ENCODE measurements around the gene KLF13. TPM values are rescaled to one million over a fixed set of nuclear protein-coding genes. Genes with fewer than 3 reads are reported as not detected.

The KLF13 gene
- total RNA-seq, 8 experiments from 2014 or later = 28.5 to 64.2 (median 42.6) TPM

GRCh38 chr15:31293655-31294054 lies 33.0 kb upstream of the KLF13 start:
- no peak for ATAC-seq (replicated peaks in 6 of 8)
- H3K4me1 ChIP-seq (replicated peaks in 1 of 2) = peaks cover 15 to 21% of the 10 kb centered on the region in 2 donors
- H3K4me3 ChIP-seq = no peak overlapping the region
- 43 to 100% (median 90%) methylated on average over 1 to 3 of the region's 3 CpGs; no CpG with 5 or more reads in 1 of the 10 experiments for WGBS, 10 experiments
- in situ Hi-C loops (cut with MboI; ENCODE audit: low pct_unique_long_range_greater_than_20kb in 2 of 9, low sequenced_read_pairs in 9 of 9, unreplicated experiment in 9 of 9) = no loop called here
- no peak overlapping the region for H3K27ac ChIP-seq

GRCh38 chr15:31294067-31294466 lies 32.6 kb upstream of the KLF13 start:
- in situ Hi-C loops (cut with MboI; ENCODE audit: low pct_unique_long_range_greater_than_20kb in 2 of 9, low sequenced_read_pairs in 9 of 9, unreplicated experiment in 9 of 9) = no loop called here
- H3K4me1 ChIP-seq (replicated peaks in 1 of 2) = peaks cover 16 to 21% of the 10 kb centered on the region in 2 donors
- WGBS, 10 experiments = 25 to 100% (median 100%) methylated on average over 1 to 2 of the region's 2 CpGs; no CpG with 5 or more reads in 2 of the 10 experiments
- H3K27ac ChIP-seq = no peak overlapping the region
- ATAC-seq (replicated peaks in 6 of 8) = no peak
- H3K4me3 ChIP-seq = no peak overlapping the region

- in situ Hi-C loops (cut with MboI; ENCODE audit: low pct_unique_long_range_greater_than_20kb in 2 of 9, low sequenced_read_pairs in 9 of 9, unreplicated experiment in 9 of 9) = no loop called here
- peaks cover 16 to 21% of the 10 kb centered on the region in 2 donors for H3K4me1 ChIP-seq (replicated peaks in 1 of 2)
- no peak overlapping the region for H3K27ac ChIP-seq
- ATAC-seq (replicated peaks in 6 of 8) = peak; percentile 14 to 75 (median 52)
- WGBS, 10 experiments = 0 to 43% (median 11%) methylated on average over 2 to 7 of the region's 8 CpGs; no CpG with 5 or more reads in 4 of the 10 experiments
- no peak overlapping the region for H3K4me3 ChIP-seq
Observed at GRCh38 chr15:31295658-31296057, 31.0 kb upstream of the KLF13 start.

- peaks cover 19 to 23% of the 10 kb centered on the region in 2 donors for H3K4me1 ChIP-seq (replicated peaks in 1 of 2)
- H3K27ac ChIP-seq = no peak overlapping the region
- ATAC-seq (replicated peaks in 6 of 8) = peak in 3 of 8 experiments; percentile 58 to 64 (median 61)
- no peak overlapping the region for H3K4me3 ChIP-seq
- in situ Hi-C loops (cut with MboI; ENCODE audit: low pct_unique_long_range_greater_than_20kb in 2 of 9, low sequenced_read_pairs in 9 of 9, unreplicated experiment in 9 of 9) = no loop called here
- 0 to 100% (median 71%) methylated on average over 2 to 3 of the region's 3 CpGs for WGBS, 10 experiments
Observed at GRCh38 chr15:31296219-31296645, 30.4 kb upstream of the KLF13 start.

GRCh38 chr15:31296646-31297574 lies 29.7 kb upstream of the KLF13 start:
- WGBS, 10 experiments = 0 to 100% (median 80%) methylated on average over 1 to 5 of the region's 13 CpGs; no CpG with 5 or more reads in 3 of the 10 experiments
- in situ Hi-C loops (cut with MboI; ENCODE audit: low pct_unique_long_range_greater_than_20kb in 2 of 9, low sequenced_read_pairs in 9 of 9, unreplicated experiment in 9 of 9) = no loop called here
- Histone ChIP-seq H3K4me1 (replicated peaks in 1 of 2) (peaks cover 26 to 28% of the 10 kb centered on the region in 2 donors), H3K27ac (no peak overlapping the region), H3K4me3 (no peak overlapping the region)
- ATAC-seq (replicated peaks in 6 of 8) = peak in 3 of 8 experiments; percentile 22 to 53 (median 30)

- 80 to 100% (median 94%) methylated on average over 1 to 6 of the region's 14 CpGs; no CpG with 5 or more reads in 3 of the 10 experiments for WGBS, 10 experiments
- ATAC-seq (replicated peaks in 6 of 8) = no peak
- Histone ChIP-seq H3K27ac (no peak overlapping the region), H3K4me1 (replicated peaks in 1 of 2) (peaks cover 24 to 32% of the 10 kb centered on the region in 2 donors), H3K4me3 (no peak overlapping the region)
- in situ Hi-C loops (cut with MboI; ENCODE audit: low pct_unique_long_range_greater_than_20kb in 2 of 9, low sequenced_read_pairs in 9 of 9, unreplicated experiment in 9 of 9) = no loop called here
Observed at GRCh38 chr15:31297575-31298456, 28.8 kb upstream of the KLF13 start.

- 40 to 100% (median 94%) methylated on average over 1 to 3 of the region's 11 CpGs; no CpG with 5 or more reads in 7 of the 10 experiments for WGBS, 10 experiments
Observed at GRCh38 chr15:31298707-31299172, 27.9 kb upstream of the KLF13 start.

GRCh38 chr15:31300208-31300661 lies 26.4 kb upstream of the KLF13 start:
- Histone ChIP-seq H3K4me3 (no peak overlapping the region), H3K4me1 (replicated peaks in 1 of 2) (peaks cover 46 to 48% of the 10 kb centered on the region in 2 donors), H3K27ac (no peak overlapping the region)
- in situ Hi-C loops (cut with MboI; ENCODE audit: low pct_unique_long_range_greater_than_20kb in 2 of 9, low sequenced_read_pairs in 9 of 9, unreplicated experiment in 9 of 9) = loop anchor here in 1 of 9 experiments (25.0 kb wide), 1 partner anchor 88 kb away; no protein-coding TSS in a partner anchor
- ATAC-seq (replicated peaks in 6 of 8) = peak in 4 of 8 experiments; percentile 7 to 40 (median 20)
- WGBS, 10 experiments = 67 to 100% (median 100%) methylated on average over 1 to 2 of the region's 10 CpGs; no CpG with 5 or more reads in 7 of the 10 experiments

More at GRCh38 chr15:31298707-31299172, 27.9 kb upstream of the KLF13 start:
- in situ Hi-C loops (cut with MboI; ENCODE audit: low pct_unique_long_range_greater_than_20kb in 2 of 9, low sequenced_read_pairs in 9 of 9, unreplicated experiment in 9 of 9) = no loop called here
- ATAC-seq (replicated peaks in 6 of 8) = no peak
- Histone ChIP-seq H3K27ac (no peak overlapping the region), H3K4me1 (replicated peaks in 1 of 2) (peaks cover 32 to 40% of the 10 kb centered on the region in 2 donors), H3K4me3 (no peak overlapping the region)

- in situ Hi-C loops (cut with MboI; ENCODE audit: low pct_unique_long_range_greater_than_20kb in 2 of 9, low sequenced_read_pairs in 9 of 9, unreplicated experiment in 9 of 9) = loop anchor here in 1 of 9 experiments (25.0 kb wide), 1 partner anchor 89 kb away; no protein-coding TSS in a partner anchor
- H3K4me1 ChIP-seq (replicated peaks in 1 of 2) = peaks cover 48 to 55% of the 10 kb centered on the region in 2 donors
- 33 to 100% (median 66%) methylated on average over 1 to 7 of the region's 16 CpGs; no CpG with 5 or more reads in 4 of the 10 experiments for WGBS, 10 experiments
Observed at GRCh38 chr15:31300981-31301672, 25.5 kb upstream of the KLF13 start.

GRCh38 chr15:31301673-31301990 lies 25.0 kb upstream of the KLF13 start:
- H3K27ac ChIP-seq = no peak overlapping the region
- in situ Hi-C loops (cut with MboI; ENCODE audit: low pct_unique_long_range_greater_than_20kb in 2 of 9, low sequenced_read_pairs in 9 of 9, unreplicated experiment in 9 of 9) = loop anchor here in 1 of 9 experiments (25.0 kb wide), 1 partner anchor 89 kb away; no protein-coding TSS in a partner anchor
- H3K4me1 ChIP-seq (replicated peaks in 1 of 2) = peaks cover 48 to 59% of the 10 kb centered on the region in 2 donors
- ATAC-seq (replicated peaks in 6 of 8) = no peak
- 0 to 90% (median 52%) methylated on average over 1 to 4 of the region's 4 CpGs; no CpG with 5 or more reads in 1 of the 10 experiments for WGBS, 10 experiments
- H3K4me3 ChIP-seq = no peak overlapping the region

More at GRCh38 chr15:31300981-31301672, 25.5 kb upstream of the KLF13 start:
- H3K27ac ChIP-seq = peak overlapping the region in 1 of 2 donors; percentile 8
- H3K4me3 ChIP-seq = no peak overlapping the region
- ATAC-seq (replicated peaks in 6 of 8) = peak; percentile 1 to 53 (median 33)

- Histone ChIP-seq H3K4me3 (no peak overlapping the region), H3K27ac (no peak overlapping the region), H3K4me1 (replicated peaks in 1 of 2) (peaks cover 52 to 64% of the 10 kb centered on the region in 2 donors)
- no peak for ATAC-seq (replicated peaks in 6 of 8)
- in situ Hi-C loops (cut with MboI; ENCODE audit: low pct_unique_long_range_greater_than_20kb in 2 of 9, low sequenced_read_pairs in 9 of 9, unreplicated experiment in 9 of 9) = loop anchor here in 1 of 9 experiments (25.0 kb wide), 1 partner anchor 90 kb away; no protein-coding TSS in a partner anchor
- 60 to 100% (median 80%) methylated on average over 1 to 4 of the region's 13 CpGs; no CpG with 5 or more reads in 4 of the 10 experiments for WGBS, 10 experiments
Observed at GRCh38 chr15:31302029-31302657, 24.5 kb upstream of the KLF13 start.
